HepG2 (cell line): ENCODE results near the gene CFAP97. TPM values are rescaled to one million over a fixed set of nuclear protein-coding genes. Genes with fewer than 3 reads are reported as not detected.

Source experiments
- ELF1 ChIP-seq: sonication (generic); formaldehyde crosslinking; IDR thresholded peaks from 2 replicates; pipeline ENCODE4 v1.4.0; 2020; ENCODE audit warnings: missing genetic modification reagents
- GATA4 ChIP-seq: sonication (generic); IDR thresholded peaks from 2 replicates; pipeline ENCODE4 v1.6.1; 2016; ENCODE audit warnings: antibody characterized with exemption, low read depth, borderline replicate concordance
- GMEB1 ChIP-seq: sonication (generic); formaldehyde crosslinking; IDR thresholded peaks from 2 replicates; pipeline ENCODE4 v1.5.1; 2020; ENCODE audit warnings: missing genetic modification reagents, mild to moderate bottlenecking, borderline replicate concordance
- HNRNPUL1 ChIP-seq: fragments of 200-400 bp; formaldehyde crosslinking; IDR thresholded peaks from 2 replicates; pipeline ENCODE4 v1.6.1; 2017; ENCODE audit warnings: low read depth, mild to moderate bottlenecking, low read length, moderate library complexity
- KLF15 ChIP-seq: sonication (generic); formaldehyde crosslinking; IDR thresholded peaks from 2 replicates; pipeline ENCODE4 v1.8.1; 2023; ENCODE audit warnings: borderline replicate concordance, mild to moderate bottlenecking, inconsistent platforms, missing genetic modification reagents, mixed read lengths
- MBNL3 ChIP-seq: fragments of 250-450 bp; sonication (Bioruptor Pico); conservative IDR thresholded peaks from 2 replicates; pipeline ENCODE4 v1.8.0; 2022; ENCODE audit warnings: mild to moderate bottlenecking, inconsistent platforms
- MTF2 ChIP-seq: sonication (generic); formaldehyde crosslinking; IDR thresholded peaks from 2 replicates; pipeline ENCODE4 v1.5.0; 2020; ENCODE audit warnings: missing genetic modification reagents, borderline replicate concordance
- NAIF1 ChIP-seq: sonication (generic); formaldehyde crosslinking; IDR thresholded peaks from 2 replicates; pipeline ENCODE4 v1.5.0; 2020; ENCODE audit warnings: mild to moderate bottlenecking, missing genetic modification reagents, borderline replicate concordance
- NBN ChIP-seq: fragments of 450-650 bp; conservative IDR thresholded peaks from 2 replicates; pipeline ENCODE4 v1.6.1; 2017
- RARA ChIP-seq: IDR thresholded peaks from 2 replicates; pipeline ENCODE4 v1.6.1; 2016; ENCODE audit warnings: missing genetic modification reagents, missing compliant biosample characterization
- TSC22D2 ChIP-seq: sonication (generic); formaldehyde crosslinking; IDR thresholded peaks from 2 replicates; pipeline ENCODE4 v1.5.1; 2020; ENCODE audit warnings: missing genetic modification reagents, mild to moderate bottlenecking, borderline replicate concordance
- ZBTB1 ChIP-seq: sonication (generic); formaldehyde crosslinking; IDR thresholded peaks from 2 replicates; pipeline ENCODE4 v1.4.0; 2020; ENCODE audit warnings: missing genetic modification reagents, borderline replicate concordance
- ZC3H13 ChIP-seq: sonication (generic); formaldehyde crosslinking; IDR thresholded peaks from 2 replicates; pipeline ENCODE4 v1.8.1; 2023; ENCODE audit warnings: mild to moderate bottlenecking, missing genetic modification reagents, moderate library complexity
- ZMYM3 ChIP-seq: sonication (generic); formaldehyde crosslinking; IDR thresholded peaks from 2 replicates; pipeline ENCODE4 v1.5.1; 2020; ENCODE audit warnings: mild to moderate bottlenecking, missing genetic modification reagents
- ZNF3 ChIP-seq: IDR thresholded peaks from 2 replicates; pipeline ENCODE4 v1.7.0; 2017; ENCODE audit warnings: inconsistent platforms
- ZNF335 ChIP-seq: sonication (generic); formaldehyde crosslinking; IDR thresholded peaks from 2 replicates; pipeline ENCODE4 v1.4.0; 2020; ENCODE audit warnings: missing genetic modification reagents
- polyA plus RNA-seq, 8 experiments: library from polyadenylated mRNA; depleted of rRNA in 3 of 8; stranded (reverse) in 7 of 8; unstranded in 1 of 8; fragments of >200 nt; fragmentation: Illumina TruSeq in 4 of 8; extraction: Trizol in 4 of 8; gene quantifications; 2 replicates each; pipeline versions ENCODE4 v1.2.1 to v1.2.3, GENCODE V29; 2011 to 2016; ENCODE audit warnings: low read depth in 4 of 8, missing spikeins in 1 of 8, mixed read lengths in 1 of 8; ENCODE audit not compliant: insufficient read depth in 1 of 8
- total RNA-seq, 5 experiments: library from RNA; depleted of rRNA; stranded (reverse); fragments of >200 nt; fragmentation: Illumina TruSeq; extraction: Trizol; gene quantifications; 2 replicates each; pipeline ENCODE4 v1.2.3, GENCODE V29; 2016; ENCODE audit warnings: low read depth in 1 of 5
- TF ChIP-seq, protein P1 (sequence below): sonication (generic); formaldehyde crosslinking; IDR thresholded peaks from 2 replicates; pipeline ENCODE4 v1.8.1; 2023; ENCODE audit warnings: mild to moderate bottlenecking, missing genetic modification reagents, borderline replicate concordance
- TF ChIP-seq, protein P2 (sequence below): sonication (generic); formaldehyde crosslinking; conservative IDR thresholded peaks from 2 replicates; pipeline ENCODE4 v1.4.0; 2020; ENCODE audit warnings: missing genetic modification reagents
- TF ChIP-seq, protein P3 (sequence below): sonication (generic); formaldehyde crosslinking; IDR thresholded peaks from 2 replicates; pipeline ENCODE4 v1.4.0; 2020; ENCODE audit warnings: mild to moderate bottlenecking, missing genetic modification reagents
- TF ChIP-seq, protein P4 (sequence below): IDR thresholded peaks from 2 replicates; pipeline ENCODE4 v1.6.1; 2016; ENCODE audit warnings: low read depth, missing genetic modification reagents, missing compliant biosample characterization

The CFAP97 gene
- total and polyA plus RNA-seq, 2 of the 13 experiments (the other 11 are each of a cell fraction or from before 2014, with no cell fraction given) = 32.1 to 44.4 TPM

DNA sequence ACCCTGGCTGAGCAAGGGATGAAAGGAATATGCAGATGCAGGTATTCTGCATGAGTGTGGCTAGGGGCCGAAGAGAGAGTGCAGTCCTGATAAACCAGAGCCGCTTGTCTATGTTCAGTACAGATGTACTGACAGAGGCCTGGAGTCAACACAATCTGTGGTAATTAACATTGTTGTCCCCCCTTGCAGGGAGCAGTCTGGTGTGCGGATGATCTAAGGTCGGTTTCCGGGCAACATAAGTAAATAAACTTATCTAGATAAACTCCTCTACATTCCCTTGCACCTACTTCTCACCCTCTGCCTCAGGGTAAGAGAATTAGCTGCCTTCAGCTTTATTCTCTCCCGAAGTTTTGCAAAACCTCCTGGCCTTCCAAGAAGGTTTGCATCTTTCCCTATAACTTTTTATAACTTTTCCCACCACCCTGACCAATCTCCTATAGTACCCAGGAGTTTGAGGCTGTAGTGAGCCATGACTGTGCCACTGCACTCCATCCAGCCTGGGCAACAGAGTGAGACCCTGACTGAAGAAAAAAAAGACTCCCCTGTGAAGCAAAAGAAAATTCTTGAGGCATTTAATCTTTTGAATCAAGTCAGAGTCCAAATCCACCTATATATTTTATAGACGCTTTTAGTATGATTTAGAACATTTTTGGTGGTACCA, 32.2 kb upstream of the CFAP97 start (continued):
- TF ChIP-seq, protein P1, sequence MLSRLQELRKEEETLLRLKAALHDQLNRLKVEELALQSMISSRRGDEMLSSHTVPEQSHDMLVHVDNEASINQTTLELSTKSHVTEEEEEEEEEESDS (CRISPR knock-in tag) = no peak
- TF ChIP-seq TSC22D2 (CRISPR knock-in tag) (no peak), HNRNPUL1 (no peak), NBN (no peak), ELF1 (CRISPR knock-in tag) (no peak), ZNF335 (CRISPR knock-in tag) (no peak), GMEB1 (CRISPR knock-in tag) (no peak), ZMYM3 (CRISPR knock-in tag) (no peak; the same call in 1 of the 2 replicates), RARA (CRISPR knock-in tag) (peak; percentile 76), ZC3H13 (no peak), MTF2 (CRISPR knock-in tag) (no peak), ZBTB1 (CRISPR knock-in tag) (no peak), GATA4 (no peak), ZNF3 (no peak), MBNL3 (no peak), NAIF1 (CRISPR knock-in tag) (no peak), KLF15 (no peak)
- TF ChIP-seq, protein P2, sequence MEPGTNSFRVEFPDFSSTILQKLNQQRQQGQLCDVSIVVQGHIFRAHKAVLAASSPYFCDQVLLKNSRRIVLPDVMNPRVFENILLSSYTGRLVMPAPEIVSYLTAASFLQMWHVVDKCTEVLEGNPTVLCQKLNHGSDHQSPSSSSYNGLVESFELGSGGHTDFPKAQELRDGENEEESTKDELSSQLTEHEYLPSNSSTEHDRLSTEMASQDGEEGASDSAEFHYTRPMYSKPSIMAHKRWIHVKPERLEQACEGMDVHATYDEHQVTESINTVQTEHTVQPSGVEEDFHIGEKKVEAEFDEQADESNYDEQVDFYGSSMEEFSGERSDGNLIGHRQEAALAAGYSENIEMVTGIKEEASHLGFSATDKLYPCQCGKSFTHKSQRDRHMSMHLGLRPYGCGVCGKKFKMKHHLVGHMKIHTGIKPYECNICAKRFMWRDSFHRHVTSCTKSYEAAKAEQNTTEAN (CRISPR knock-in tag) = no peak
- TF ChIP-seq, protein P3, sequence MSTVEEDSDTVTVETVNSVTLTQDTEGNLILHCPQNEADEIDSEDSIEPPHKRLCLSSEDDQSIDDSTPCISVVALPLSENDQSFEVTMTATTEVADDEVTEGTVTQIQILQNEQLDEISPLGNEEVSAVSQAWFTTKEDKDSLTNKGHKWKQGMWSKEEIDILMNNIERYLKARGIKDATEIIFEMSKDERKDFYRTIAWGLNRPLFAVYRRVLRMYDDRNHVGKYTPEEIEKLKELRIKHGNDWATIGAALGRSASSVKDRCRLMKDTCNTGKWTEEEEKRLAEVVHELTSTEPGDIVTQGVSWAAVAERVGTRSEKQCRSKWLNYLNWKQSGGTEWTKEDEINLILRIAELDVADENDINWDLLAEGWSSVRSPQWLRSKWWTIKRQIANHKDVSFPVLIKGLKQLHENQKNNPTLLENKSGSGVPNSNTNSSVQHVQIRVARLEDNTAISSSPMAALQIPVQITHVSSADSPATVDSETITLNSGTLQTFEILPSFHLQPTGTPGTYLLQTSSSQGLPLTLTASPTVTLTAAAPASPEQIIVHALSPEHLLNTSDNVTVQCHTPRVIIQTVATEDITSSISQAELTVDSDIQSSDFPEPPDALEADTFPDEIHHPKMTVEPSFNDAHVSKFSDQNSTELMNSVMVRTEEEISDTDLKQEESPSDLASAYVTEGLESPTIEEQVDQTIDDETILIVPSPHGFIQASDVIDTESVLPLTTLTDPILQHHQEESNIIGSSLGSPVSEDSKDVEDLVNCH (CRISPR knock-in tag) = no peak
- TF ChIP-seq, protein P4, sequence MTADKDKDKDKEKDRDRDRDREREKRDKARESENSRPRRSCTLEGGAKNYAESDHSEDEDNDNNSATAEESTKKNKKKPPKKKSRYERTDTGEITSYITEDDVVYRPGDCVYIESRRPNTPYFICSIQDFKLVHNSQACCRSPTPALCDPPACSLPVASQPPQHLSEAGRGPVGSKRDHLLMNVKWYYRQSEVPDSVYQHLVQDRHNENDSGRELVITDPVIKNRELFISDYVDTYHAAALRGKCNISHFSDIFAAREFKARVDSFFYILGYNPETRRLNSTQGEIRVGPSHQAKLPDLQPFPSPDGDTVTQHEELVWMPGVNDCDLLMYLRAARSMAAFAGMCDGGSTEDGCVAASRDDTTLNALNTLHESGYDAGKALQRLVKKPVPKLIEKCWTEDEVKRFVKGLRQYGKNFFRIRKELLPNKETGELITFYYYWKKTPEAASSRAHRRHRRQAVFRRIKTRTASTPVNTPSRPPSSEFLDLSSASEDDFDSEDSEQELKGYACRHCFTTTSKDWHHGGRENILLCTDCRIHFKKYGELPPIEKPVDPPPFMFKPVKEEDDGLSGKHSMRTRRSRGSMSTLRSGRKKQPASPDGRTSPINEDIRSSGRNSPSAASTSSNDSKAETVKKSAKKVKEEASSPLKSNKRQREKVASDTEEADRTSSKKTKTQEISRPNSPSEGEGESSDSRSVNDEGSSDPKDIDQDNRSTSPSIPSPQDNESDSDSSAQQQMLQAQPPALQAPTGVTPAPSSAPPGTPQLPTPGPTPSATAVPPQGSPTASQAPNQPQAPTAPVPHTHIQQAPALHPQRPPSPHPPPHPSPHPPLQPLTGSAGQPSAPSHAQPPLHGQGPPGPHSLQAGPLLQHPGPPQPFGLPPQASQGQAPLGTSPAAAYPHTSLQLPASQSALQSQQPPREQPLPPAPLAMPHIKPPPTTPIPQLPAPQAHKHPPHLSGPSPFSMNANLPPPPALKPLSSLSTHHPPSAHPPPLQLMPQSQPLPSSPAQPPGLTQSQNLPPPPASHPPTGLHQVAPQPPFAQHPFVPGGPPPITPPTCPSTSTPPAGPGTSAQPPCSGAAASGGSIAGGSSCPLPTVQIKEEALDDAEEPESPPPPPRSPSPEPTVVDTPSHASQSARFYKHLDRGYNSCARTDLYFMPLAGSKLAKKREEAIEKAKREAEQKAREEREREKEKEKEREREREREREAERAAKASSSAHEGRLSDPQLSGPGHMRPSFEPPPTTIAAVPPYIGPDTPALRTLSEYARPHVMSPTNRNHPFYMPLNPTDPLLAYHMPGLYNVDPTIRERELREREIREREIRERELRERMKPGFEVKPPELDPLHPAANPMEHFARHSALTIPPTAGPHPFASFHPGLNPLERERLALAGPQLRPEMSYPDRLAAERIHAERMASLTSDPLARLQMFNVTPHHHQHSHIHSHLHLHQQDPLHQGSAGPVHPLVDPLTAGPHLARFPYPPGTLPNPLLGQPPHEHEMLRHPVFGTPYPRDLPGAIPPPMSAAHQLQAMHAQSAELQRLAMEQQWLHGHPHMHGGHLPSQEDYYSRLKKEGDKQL (CRISPR knock-in tag) = no peak
